Suprapubic skin (tissue), 4 donors: Measurements from ENCODE around the gene CPSF4. TPM values are rescaled to one million over a fixed set of nuclear protein-coding genes. Genes with fewer than 3 reads are reported as not detected.

ENCODE experiments used
- DNase-seq, 2 donors: peaks; one replicate each; pipeline ENCODE4 v3.0.0-alpha.2; 2019; ENCODE audit warnings: low spot score in 2 of 2
- H3K27ac ChIP-seq: fragments of 200-600 bp; sonication (generic); one replicate; pipeline ENCODE4 v1.5.1; 2019
- H3K27me3 ChIP-seq: fragments of 200-600 bp; sonication (generic); one replicate; pipeline ENCODE4 v1.5.1; 2019
- H3K36me3 ChIP-seq: fragments of 200-600 bp; sonication (generic); one replicate; pipeline ENCODE4 v1.5.1; 2019
- H3K4me1 ChIP-seq: fragments of 200-600 bp; sonication (generic); one replicate; pipeline ENCODE4 v1.5.1; 2019
- H3K4me3 ChIP-seq: fragments of 200-600 bp; sonication (generic); one replicate; pipeline ENCODE4 v1.5.1; 2019; ENCODE audit warnings: mild to moderate bottlenecking
- H3K9me3 ChIP-seq: fragments of 200-600 bp; sonication (generic); one replicate; pipeline ENCODE4 v1.5.1; 2019
- CTCF ChIP-seq, 2 donors: fragments of 200-600 bp in 1 of 2; fragments of 450-650 bp in 1 of 2; sonication (generic) in 1 of 2; IDR thresholded peaks; one replicate each; pipeline ENCODE4 v1.5.1; 2016 to 2019; ENCODE audit warnings: antibody characterized with exemption in 2 of 2, mild to moderate bottlenecking in 1 of 2, moderate library complexity in 1 of 2
- EP300 ChIP-seq: sonication (generic); formaldehyde crosslinking; IDR thresholded peaks from one replicate; pipeline ENCODE4 v1.6.1; 2017; ENCODE audit warnings: antibody characterized with exemption
- POLR2A ChIP-seq, 2 donors: fragments of 450-650 bp; IDR thresholded peaks; one replicate each; pipeline ENCODE4 v1.6.1; 2017; ENCODE audit warnings: antibody characterized with exemption in 2 of 2, mild to moderate bottlenecking in 2 of 2, moderate library complexity in 2 of 2
- POLR2AphosphoS5 ChIP-seq, 3 donors: sonication (generic); formaldehyde crosslinking; IDR thresholded peaks; one replicate each; pipeline ENCODE4 v1.6.1; 2017; ENCODE audit warnings: antibody characterized with exemption in 3 of 3
- WGBS: methylation state at CpG from one replicate; pipeline ENCODE4 v1.1.5; 2018; 5-methylcytosine and 5-hydroxymethylcytosine counted together
- total RNA-seq, 4 donors: library from RNA; depleted of rRNA; stranded (reverse); fragments of >200 nt; gene quantifications; one replicate each; pipeline ENCODE4 v1.1.0, GENCODE V29; 2016

Gene CPSF4
- total RNA-seq, 4 donors from 2014 or later: 35.0 to 59.9 (median 41.7) TPM

GRCh38 chr7:99461221-99461620 lies 22.5 kb downstream of the CPSF4 start:
- Histone ChIP-seq H3K4me1 (peaks cover 43% of the 10 kb centered on the region), H3K27ac (no peak overlapping the region), H3K9me3 (no peaks in the 10 kb centered on the region), H3K36me3 (peaks cover 41% of the 10 kb centered on the region), H3K4me3 (no peak overlapping the region), H3K27me3 (no peaks in the 10 kb centered on the region)
- 89% methylated on average over 2 of the region's 2 CpGs for WGBS
- DNase-seq: no peak
- TF ChIP-seq CTCF (IDR thresholded peaks at IDR 0.05): no peak
- TF ChIP-seq POLR2A (IDR thresholded peaks at IDR 0.05): no peak
- no peak for TF ChIP-seq EP300
- TF ChIP-seq POLR2AphosphoS5 (IDR thresholded peaks at IDR 0.05): no peak

- no peak for DNase-seq
- no peaks in the 10 kb centered on the region for H3K27me3 ChIP-seq
- WGBS: 5% methylated on average over 9 of the region's 9 CpGs
- peaks cover 8% of the 10 kb centered on the region for H3K36me3 ChIP-seq
- TF ChIP-seq POLR2A (IDR thresholded peaks at IDR 0.05) (no peak), POLR2AphosphoS5 (IDR thresholded peaks at IDR 0.05) (no peak), EP300 (no peak)
- no peaks in the 10 kb centered on the region for H3K9me3 ChIP-seq
- peaks cover 39% of the 10 kb centered on the region for H3K4me1 ChIP-seq
- peak overlapping the region; percentile 91 for H3K27ac ChIP-seq
- peak overlapping the region; percentile 75 for H3K4me3 ChIP-seq
Measured at GRCh38 chr7:99465421-99465768, 26.7 kb downstream of the CPSF4 start.

- Histone ChIP-seq H3K4me1 (peaks cover 36% of the 10 kb centered on the region), H3K9me3 (no peaks in the 10 kb centered on the region), H3K36me3 (no peaks in the 10 kb centered on the region), H3K27ac (no peak overlapping the region), H3K4me3 (no peak overlapping the region), H3K27me3 (no peaks in the 10 kb centered on the region)
- TF ChIP-seq POLR2AphosphoS5 (IDR thresholded peaks at IDR 0.05) (no peak), POLR2A (IDR thresholded peaks at IDR 0.05) (no peak), EP300 (no peak), CTCF (IDR thresholded peaks at IDR 0.05) (no peak)
- DNase-seq: no peak
- 91% methylated on average over 26 of the region's 29 CpGs for WGBS
Measured at GRCh38 chr7:99468336-99468918, 29.7 kb downstream of the CPSF4 start.

- no peak for TF ChIP-seq EP300
- TF ChIP-seq POLR2AphosphoS5 (IDR thresholded peaks at IDR 0.05): no peak
- TF ChIP-seq POLR2A (IDR thresholded peaks at IDR 0.05): no peak
- TF ChIP-seq CTCF (IDR thresholded peaks at IDR 0.05): no peak
- Histone ChIP-seq H3K36me3 (no peaks in the 10 kb centered on the region), H3K4me3 (peak overlapping the region; percentile 14), H3K27me3 (no peaks in the 10 kb centered on the region), H3K9me3 (no peaks in the 10 kb centered on the region), H3K27ac (no peak overlapping the region), H3K4me1 (peaks cover 34% of the 10 kb centered on the region)
- DNase-seq: no peak
- 44% methylated on average over 23 of the region's 23 CpGs for WGBS
Measured at GRCh38 chr7:99469381-99470065, 30.8 kb downstream of the CPSF4 start.

- Histone ChIP-seq H3K27ac (peak within 1 kb of the TSS; percentile 84), H3K4me1 (peaks cover 19% of the 10 kb centered on the region), H3K36me3 (no peaks in the 10 kb centered on the region), H3K9me3 (no peaks in the 10 kb centered on the region), H3K27me3 (no peaks in the 10 kb centered on the region), H3K4me3 (peak within 1 kb of the TSS; percentile 86)
- peak; percentile 99 to 100 for DNase-seq
- WGBS: under 1% methylated on average over 50 of the region's 56 CpGs
- TF ChIP-seq CTCF (IDR thresholded peaks at IDR 0.05): no peak
Measured at GRCh38 chr7:99472561-99473314, 34.0 kb downstream of the CPSF4 start, which contains the start of gene ZNF789. ZNF789 (plus strand) TSS chr7:99472890; CDS start chr7:99476457, 3,567 bp downstream.
